Caco-2 (cell line): ENCODE measurements around the gene ERVFRD-1. TPM values are rescaled to one million over a fixed set of nuclear protein-coding genes. Genes with fewer than 3 reads are reported as not detected.

Experiments used
- BruUV-seq: library from RNA; stranded (reverse); fragments of 400-500 nt; replicated peaks from 2 replicates; lab custom pipeline; 2021; lab: Mats Ljungman, UMichigan
- CTCF ChIA-PET: fragments of 300-600 bp; sonication (Branson Sonifier 250); formaldehyde crosslinking; loops from one replicate; lab custom pipeline; 2022; ENCODE audit warnings: antibody characterized with exemption; lab: Charles Lee
- POLR2A ChIA-PET: fragments of 300-600 bp; sonication (Branson Sonifier 250); formaldehyde crosslinking; loops from one replicate; lab custom pipeline; 2022; ENCODE audit warnings: antibody characterized with exemption; lab: Charles Lee
- DNase-seq, 2 experiments: peaks; one replicate each; pipeline versions ENCODE4 v3.0.0 to v3.0.0-alpha.2; 2020 to 2022
- H3K27me3 ChIP-seq: replicated peaks from 2 replicates; pipeline ENCODE4 v1.6.0; 2011; ENCODE audit warnings: low read length; ENCODE audit not compliant: control insufficient read depth, insufficient read depth
- H3K36me3 ChIP-seq: 2 replicates; pipeline ENCODE4 v1.5.1; 2011; ENCODE audit warnings: low read length; ENCODE audit not compliant: control insufficient read depth, insufficient read depth
- H3K4me1 ChIP-seq: fragments of 250-450 bp; sonication (Bioruptor Pico); 2 replicates; pipeline ENCODE4 v1.5.1; 2020; ENCODE audit warnings: mild to moderate bottlenecking
- H3K4me3 ChIP-seq: 2 replicates; pipeline ENCODE4 v1.5.1; 2011; ENCODE audit warnings: low read depth, mild to moderate bottlenecking, control low read depth, low read length
- H3K9me3 ChIP-seq: fragments of 250-450 bp; sonication (Bioruptor Pico); 2 replicates; pipeline ENCODE4 v1.5.1; 2020; ENCODE audit warnings: mild to moderate bottlenecking, moderate library complexity
- H3K27ac Mint-ChIP-seq: one replicate; pipeline ENCODE4 v1.8.0; 2022; ENCODE audit warnings: mixed read lengths; ENCODE audit not compliant: unreplicated experiment
- H3K27me3 Mint-ChIP-seq: one replicate; pipeline ENCODE4 v1.8.0; 2022; ENCODE audit warnings: mixed read lengths; ENCODE audit not compliant: insufficient read depth, unreplicated experiment
- H3K36me3 Mint-ChIP-seq: one replicate; pipeline ENCODE4 v1.8.0; 2022; ENCODE audit warnings: mild to moderate bottlenecking, mixed read lengths; ENCODE audit not compliant: insufficient read depth, unreplicated experiment
- H3K4me1 Mint-ChIP-seq: one replicate; pipeline ENCODE4 v1.8.0; 2022; ENCODE audit warnings: low read depth, mixed read lengths; ENCODE audit not compliant: unreplicated experiment
- H3K4me3 Mint-ChIP-seq: one replicate; pipeline ENCODE4 v1.8.0; 2022; ENCODE audit warnings: mild to moderate bottlenecking, moderate library complexity, mixed read lengths; ENCODE audit not compliant: unreplicated experiment
- H3K9me3 Mint-ChIP-seq: one replicate; pipeline ENCODE4 v1.8.0; 2022; ENCODE audit warnings: mixed read lengths; ENCODE audit not compliant: unreplicated experiment
- intact Hi-C: fragments of 100-400 bp; cut with micrococcal nuclease; formaldehyde crosslinking; loops from one replicate; pipeline ENCODE4 v1.10.0; 2022; ENCODE audit not compliant: unreplicated experiment
- total RNA-seq: library from RNA; stranded (reverse); gene quantifications from 2 replicates; pipeline ENCODE4 v1.2.3, GENCODE V29; 2022
- TF ChIP-seq, protein P1 (sequence below), 2 experiments: fragments of 200-600 bp in 1 of 2; IDR thresholded peaks; 1 replicate in 1 of 2; 2 replicates in 1 of 2; pipeline versions ENCODE4 v1.5.1 to v1.8.0; 2011 to 2022; ENCODE audit warnings: antibody characterized with exemption in 1 of 2, control low read depth in 1 of 2, inconsistent platforms in 1 of 2, low read depth in 1 of 2, low read length in 1 of 2, mild to moderate bottlenecking in 1 of 2, moderate library complexity in 1 of 2; ENCODE audit not compliant: insufficient read depth in 1 of 2, severe bottlenecking in 1 of 2, unreplicated experiment in 1 of 2

Gene ERVFRD-1
- total RNA-seq, 1 experiment from 2014 or later, result 0.29 TPM

DNA sequence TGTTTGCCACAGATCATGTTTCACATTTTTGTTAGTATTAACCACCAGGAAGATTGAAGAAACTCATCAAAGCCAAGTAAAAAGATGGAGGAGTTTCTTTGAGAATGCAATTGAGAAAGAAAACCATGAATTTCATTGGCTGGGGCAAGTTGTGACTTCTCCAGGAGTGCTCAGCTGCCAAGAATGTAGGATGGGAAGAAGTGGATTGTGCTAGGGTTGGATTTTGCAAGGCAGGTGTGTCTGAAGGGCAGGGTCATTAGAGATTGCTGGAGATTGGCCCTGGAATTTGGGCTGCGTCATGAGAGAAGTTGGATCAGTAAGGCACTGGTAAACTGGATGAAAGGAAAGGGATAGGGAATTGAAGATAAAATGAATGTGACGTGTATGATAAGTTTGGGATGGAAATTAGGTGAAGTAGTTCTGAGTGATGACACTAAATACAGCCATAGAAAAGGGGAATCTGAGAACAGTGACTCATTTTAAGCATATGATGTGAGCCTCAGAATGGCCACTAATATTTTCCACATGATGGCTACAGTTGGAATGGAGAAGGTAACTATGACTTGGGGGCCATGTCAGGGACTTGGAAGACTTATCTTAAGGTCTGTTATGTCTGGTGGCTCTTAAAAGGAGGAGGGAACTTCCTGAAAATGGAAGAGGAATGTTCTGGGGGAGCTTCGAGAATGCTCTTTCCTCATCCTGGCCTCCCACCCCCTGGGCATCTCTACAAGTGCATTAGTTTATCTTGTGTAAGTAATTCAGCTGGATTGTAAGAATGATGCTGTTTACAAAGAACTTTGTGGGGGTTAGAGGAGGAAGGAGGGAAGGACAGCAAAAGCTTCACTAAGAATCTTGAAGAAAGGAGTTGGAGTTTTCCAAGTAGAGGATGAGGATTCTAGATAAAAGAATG lies 27.8 kb upstream of the ERVFRD-1 start:
- no peak overlapping the region for H3K4me3 Mint-ChIP-seq
- no peaks in the 10 kb centered on the region for H3K9me3 Mint-ChIP-seq
- no peaks in the 10 kb centered on the region; the same call in 1 of the 2 replicates for H3K36me3 ChIP-seq
- peaks cover 10% of the 10 kb centered on the region; the same call in 1 of the 2 replicates for H3K4me1 ChIP-seq
- H3K27ac Mint-ChIP-seq, result peak overlapping the region; percentile 19
- H3K27me3 ChIP-seq, result no peaks in the 10 kb centered on the region
- peaks cover 16% of the 10 kb centered on the region for H3K4me1 Mint-ChIP-seq
- POLR2A ChIA-PET, result no interaction called here
- BruUV-seq, result no TSS peak
- intact Hi-C loops, result no loop called here
- peaks cover 8% of the 10 kb centered on the region for H3K36me3 Mint-ChIP-seq
- H3K9me3 ChIP-seq, result no peaks in the 10 kb centered on the region
- no peaks in the 10 kb centered on the region for H3K27me3 Mint-ChIP-seq
- CTCF ChIA-PET, result no interaction called here
- DNase-seq, result no peak
- H3K4me3 ChIP-seq, result no peak overlapping the region
- TF ChIP-seq, protein P1, sequence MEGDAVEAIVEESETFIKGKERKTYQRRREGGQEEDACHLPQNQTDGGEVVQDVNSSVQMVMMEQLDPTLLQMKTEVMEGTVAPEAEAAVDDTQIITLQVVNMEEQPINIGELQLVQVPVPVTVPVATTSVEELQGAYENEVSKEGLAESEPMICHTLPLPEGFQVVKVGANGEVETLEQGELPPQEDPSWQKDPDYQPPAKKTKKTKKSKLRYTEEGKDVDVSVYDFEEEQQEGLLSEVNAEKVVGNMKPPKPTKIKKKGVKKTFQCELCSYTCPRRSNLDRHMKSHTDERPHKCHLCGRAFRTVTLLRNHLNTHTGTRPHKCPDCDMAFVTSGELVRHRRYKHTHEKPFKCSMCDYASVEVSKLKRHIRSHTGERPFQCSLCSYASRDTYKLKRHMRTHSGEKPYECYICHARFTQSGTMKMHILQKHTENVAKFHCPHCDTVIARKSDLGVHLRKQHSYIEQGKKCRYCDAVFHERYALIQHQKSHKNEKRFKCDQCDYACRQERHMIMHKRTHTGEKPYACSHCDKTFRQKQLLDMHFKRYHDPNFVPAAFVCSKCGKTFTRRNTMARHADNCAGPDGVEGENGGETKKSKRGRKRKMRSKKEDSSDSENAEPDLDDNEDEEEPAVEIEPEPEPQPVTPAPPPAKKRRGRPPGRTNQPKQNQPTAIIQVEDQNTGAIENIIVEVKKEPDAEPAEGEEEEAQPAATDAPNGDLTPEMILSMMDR (IDR thresholded peaks at IDR 0.05; ENCODE audit: insufficient read depth in 1 of 2, low read depth in 1 of 2, low read length in 1 of 2, severe bottlenecking in 1 of 2, unreplicated experiment in 1 of 2), result no peak

DNA sequence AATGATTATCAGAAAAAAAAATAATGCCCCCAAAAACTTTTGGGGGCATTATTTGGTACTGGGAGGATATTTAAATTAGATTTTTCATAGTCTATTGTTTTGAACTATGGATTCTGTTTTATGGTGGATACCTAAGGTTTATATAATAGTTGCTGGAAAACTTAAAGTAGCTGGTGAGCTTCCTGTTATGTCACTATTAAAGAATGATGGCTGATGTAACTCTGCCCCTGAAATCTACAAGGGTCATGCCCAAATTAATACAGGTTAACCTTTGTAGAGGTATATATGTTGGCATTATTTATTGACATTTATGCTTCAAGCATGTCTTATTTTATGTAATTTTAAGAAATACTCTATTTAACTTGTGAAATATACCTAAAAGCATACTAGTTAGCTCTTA lies 25.3 kb upstream of the ERVFRD-1 start:
- H3K27ac Mint-ChIP-seq, result no peak overlapping the region
- ChIA-PET CTCF (no interaction called here), POLR2A (no interaction called here)
- Histone ChIP-seq H3K27me3 (no peaks in the 10 kb centered on the region), H3K36me3 (no peaks in the 10 kb centered on the region; the same call in 1 of the 2 replicates), H3K9me3 (no peaks in the 10 kb centered on the region), H3K4me3 (no peak overlapping the region), H3K4me1 (no peaks in the 10 kb centered on the region)
- peaks cover 8% of the 10 kb centered on the region for H3K36me3 Mint-ChIP-seq
- no TSS peak for BruUV-seq
- H3K4me1 Mint-ChIP-seq, result peaks cover 8% of the 10 kb centered on the region
- H3K4me3 Mint-ChIP-seq, result no peak overlapping the region
- no peak for DNase-seq
- no peaks in the 10 kb centered on the region for H3K9me3 Mint-ChIP-seq
- intact Hi-C loops, result no loop called here
- TF ChIP-seq, protein P1 (IDR thresholded peaks at IDR 0.05; ENCODE audit: insufficient read depth in 1 of 2, low read depth in 1 of 2, low read length in 1 of 2, severe bottlenecking in 1 of 2, unreplicated experiment in 1 of 2), result no peak
- H3K27me3 Mint-ChIP-seq, result no peaks in the 10 kb centered on the region

DNA sequence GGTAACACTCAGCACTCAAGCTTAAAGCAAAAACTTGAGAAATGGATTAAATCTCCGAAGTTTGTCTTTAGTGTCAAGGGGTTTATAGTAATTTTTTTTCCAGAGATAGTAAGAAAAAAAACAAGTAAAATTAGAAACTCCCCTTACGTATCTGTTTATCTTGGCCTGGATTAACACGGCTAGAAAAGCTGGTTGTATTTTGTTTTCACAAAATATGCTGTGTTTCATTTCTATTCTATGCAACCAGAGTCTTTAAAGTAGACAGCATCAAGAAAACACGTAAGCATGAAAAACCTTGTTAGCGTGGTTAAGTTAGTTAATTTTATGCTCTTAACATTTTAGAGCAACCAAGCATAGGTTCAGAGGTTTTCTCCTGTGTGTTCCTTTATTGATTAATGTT lies 21.8 kb upstream of the ERVFRD-1 start:
- Mint-ChIP-seq H3K36me3 (peaks cover 8% of the 10 kb centered on the region), H3K4me1 (no peaks in the 10 kb centered on the region), H3K27me3 (no peaks in the 10 kb centered on the region), H3K9me3 (no peaks in the 10 kb centered on the region), H3K4me3 (no peak overlapping the region), H3K27ac (no peak overlapping the region)
- Histone ChIP-seq H3K4me3 (no peak overlapping the region), H3K4me1 (no peaks in the 10 kb centered on the region), H3K36me3 (no peaks in the 10 kb centered on the region; the same call in 1 of the 2 replicates), H3K27me3 (no peaks in the 10 kb centered on the region), H3K9me3 (no peaks in the 10 kb centered on the region)
- TF ChIP-seq, protein P1 (IDR thresholded peaks at IDR 0.05; ENCODE audit: insufficient read depth in 1 of 2, low read depth in 1 of 2, low read length in 1 of 2, severe bottlenecking in 1 of 2, unreplicated experiment in 1 of 2), result no peak
- BruUV-seq, result no TSS peak
- intact Hi-C loops, result no loop called here
- CTCF ChIA-PET, result no interaction called here
- no peak for DNase-seq
- POLR2A ChIA-PET, result no interaction called here
